Liver (tissue), 3 donors: ENCODE results near the gene IP6K3.

ENCODE experiments used
- FOXA2 ChIP-seq: IDR thresholded peaks from 2 replicates; pipeline ENCODE4 v1.6.1; 2016; ENCODE audit warnings: antibody characterized with exemption
- RAD21 ChIP-seq, 2 donors: IDR thresholded peaks; 2 replicates each; pipeline ENCODE4 v1.6.1; 2016; ENCODE audit warnings: antibody characterized with exemption in 2 of 2, mild to moderate bottlenecking in 2 of 2
- TF ChIP-seq, protein P1 (sequence below): fragments of 150-350 bp; IDR thresholded peaks from 2 replicates; pipeline ENCODE4 v1.5.1; 2017; ENCODE audit warnings: improper control_type of control experiment, low read depth, low read length; ENCODE audit not compliant: missing input control
- donor health status: healthy.
- donor health status: healthy.

DNA sequence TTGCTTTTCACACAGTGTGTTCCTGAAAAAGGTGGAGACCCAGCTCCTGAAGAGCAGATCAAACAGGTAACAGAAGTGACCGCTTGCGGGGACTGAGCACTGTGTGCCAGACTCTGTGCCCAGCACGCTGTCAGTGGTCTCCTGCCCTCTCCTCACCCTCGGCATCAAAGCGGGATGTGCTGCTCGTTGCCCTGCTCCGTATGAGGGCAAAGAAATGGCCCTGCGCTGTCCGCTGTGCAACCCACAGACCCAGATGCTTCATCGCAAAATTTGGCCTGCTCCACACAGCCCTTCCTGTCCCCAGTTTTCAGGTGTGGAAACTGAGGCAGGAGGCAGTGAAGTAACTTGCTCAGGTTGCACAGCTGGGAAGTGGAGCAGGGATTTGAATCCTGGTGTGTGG lies 48.9 kb downstream of the IP6K3 start:
- TF ChIP-seq, protein P1, sequence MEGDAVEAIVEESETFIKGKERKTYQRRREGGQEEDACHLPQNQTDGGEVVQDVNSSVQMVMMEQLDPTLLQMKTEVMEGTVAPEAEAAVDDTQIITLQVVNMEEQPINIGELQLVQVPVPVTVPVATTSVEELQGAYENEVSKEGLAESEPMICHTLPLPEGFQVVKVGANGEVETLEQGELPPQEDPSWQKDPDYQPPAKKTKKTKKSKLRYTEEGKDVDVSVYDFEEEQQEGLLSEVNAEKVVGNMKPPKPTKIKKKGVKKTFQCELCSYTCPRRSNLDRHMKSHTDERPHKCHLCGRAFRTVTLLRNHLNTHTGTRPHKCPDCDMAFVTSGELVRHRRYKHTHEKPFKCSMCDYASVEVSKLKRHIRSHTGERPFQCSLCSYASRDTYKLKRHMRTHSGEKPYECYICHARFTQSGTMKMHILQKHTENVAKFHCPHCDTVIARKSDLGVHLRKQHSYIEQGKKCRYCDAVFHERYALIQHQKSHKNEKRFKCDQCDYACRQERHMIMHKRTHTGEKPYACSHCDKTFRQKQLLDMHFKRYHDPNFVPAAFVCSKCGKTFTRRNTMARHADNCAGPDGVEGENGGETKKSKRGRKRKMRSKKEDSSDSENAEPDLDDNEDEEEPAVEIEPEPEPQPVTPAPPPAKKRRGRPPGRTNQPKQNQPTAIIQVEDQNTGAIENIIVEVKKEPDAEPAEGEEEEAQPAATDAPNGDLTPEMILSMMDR, result no peak
- TF ChIP-seq RAD21 (IDR thresholded peaks at IDR 0.05), result no peak
- no peak for TF ChIP-seq FOXA2
